CD4-positive, alpha-beta T cell (primary cell): ENCODE data around the gene KCND2. TPM values are rescaled to one million over a fixed set of nuclear protein-coding genes. Genes with fewer than 3 reads are reported as not detected.

Experiments used
- ATAC-seq: fragments of 200-7000 bp; cut with Tn5 transposase; one replicate; pipeline ENCODE4 v1.10.0; 2022; ENCODE audit warnings: mild to moderate bottlenecking; ENCODE audit not compliant: poor library complexity
- CTCF ChIA-PET: fragments of 350-600 bp; sonication (Branson Sonifier 250); formaldehyde crosslinking; loops from one replicate; lab custom pipeline; 2021; ENCODE audit warnings: antibody characterized with exemption, inconsistent platforms; lab: Charles Lee
- POLR2A ChIA-PET: fragments of 350-600 bp; sonication (Branson Sonifier 250); formaldehyde crosslinking; loops from one replicate; lab custom pipeline; 2021; ENCODE audit warnings: antibody characterized with exemption, inconsistent platforms; lab: Charles Lee
- DNase-seq, 14 experiments: peaks; one replicate each; pipeline ENCODE4 v3.0.0-alpha.2; 2013 to 2020; ENCODE audit warnings: mixed read lengths in 2 of 14
- H3K27ac ChIP-seq, 2 donors: one replicate each; pipeline versions ENCODE4 v1.5.1 to v1.7.0; 2013; ENCODE audit warnings: low read length in 2 of 2, low read depth in 1 of 2, mild to moderate bottlenecking in 1 of 2
- H3K27me3 ChIP-seq, 2 experiments: 1 replicate in 1 of 2; 2 replicates in 1 of 2; pipeline versions ENCODE4 v1.6.1 to v1.7.0; 2013; ENCODE audit warnings: low read length in 2 of 2, control low read depth in 1 of 2, mild to moderate bottlenecking in 1 of 2, moderate library complexity in 1 of 2; ENCODE audit not compliant: insufficient read depth in 2 of 2, control insufficient read depth in 1 of 2
- H3K36me3 ChIP-seq: one replicate; pipeline ENCODE4 v1.6.1; 2013; ENCODE audit warnings: low read length, control low read depth; ENCODE audit not compliant: insufficient read depth
- H3K4me1 ChIP-seq: one replicate; pipeline ENCODE4 v1.6.1; 2013; ENCODE audit warnings: low read length, control low read depth; ENCODE audit not compliant: insufficient read depth
- H3K4me3 ChIP-seq: one replicate; pipeline ENCODE4 v1.5.1; 2013; ENCODE audit warnings: mild to moderate bottlenecking, low read length, moderate library complexity
- H3K9me3 ChIP-seq, 2 experiments: 1 replicate in 1 of 2; 2 replicates in 1 of 2; pipeline versions ENCODE4 v1.6.1 to v1.7.0; 2013; ENCODE audit warnings: low read length in 2 of 2, mild to moderate bottlenecking in 2 of 2, control low read depth in 1 of 2, moderate library complexity in 1 of 2; ENCODE audit not compliant: control insufficient read depth in 1 of 2, insufficient read depth in 1 of 2
- H3K27ac Mint-ChIP-seq: one replicate; pipeline ENCODE4 v1.8.0; 2020; ENCODE audit warnings: mixed read lengths
- H3K27me3 Mint-ChIP-seq: one replicate; pipeline ENCODE4 v1.8.0; 2021; ENCODE audit warnings: mixed read lengths
- H3K36me3 Mint-ChIP-seq: one replicate; pipeline ENCODE4 v1.8.0; 2021; ENCODE audit warnings: low read depth, mixed read lengths
- H3K4me1 Mint-ChIP-seq: one replicate; pipeline ENCODE4 v1.8.0; 2021; ENCODE audit warnings: low read depth, mixed read lengths
- H3K4me3 Mint-ChIP-seq: one replicate; pipeline ENCODE4 v1.8.0; 2020; ENCODE audit warnings: mild to moderate bottlenecking, mixed read lengths
- H3K9me3 Mint-ChIP-seq: one replicate; pipeline ENCODE4 v1.8.0; 2020; ENCODE audit warnings: mixed read lengths
- intact Hi-C, 2 experiments: fragments of 100-400 bp; cut with DNase I in 1 of 2; cut with micrococcal nuclease in 1 of 2; formaldehyde crosslinking; loops; one replicate each; pipeline versions ENCODE4 v1.15.1 to v1.9.0; 2023 to 2025; cut with DNase I, micrococcal nuclease
- total RNA-seq, 174 experiments: library from RNA in 2 of 174; stranded (reverse) in 2 of 174; gene quantifications; one replicate each; pipeline ENCODE4 v1.2.3 and lab custom pipeline; 2021 to 2026
- TF ChIP-seq, protein P1 (sequence below): fragments of 200-600 bp; IDR thresholded peaks from one replicate; pipeline ENCODE4 v1.8.0; 2022; ENCODE audit warnings: antibody characterized with exemption, mild to moderate bottlenecking

The KCND2 gene
- total RNA-seq, 2 experiments from 2014 or later, result not detected

DNA sequence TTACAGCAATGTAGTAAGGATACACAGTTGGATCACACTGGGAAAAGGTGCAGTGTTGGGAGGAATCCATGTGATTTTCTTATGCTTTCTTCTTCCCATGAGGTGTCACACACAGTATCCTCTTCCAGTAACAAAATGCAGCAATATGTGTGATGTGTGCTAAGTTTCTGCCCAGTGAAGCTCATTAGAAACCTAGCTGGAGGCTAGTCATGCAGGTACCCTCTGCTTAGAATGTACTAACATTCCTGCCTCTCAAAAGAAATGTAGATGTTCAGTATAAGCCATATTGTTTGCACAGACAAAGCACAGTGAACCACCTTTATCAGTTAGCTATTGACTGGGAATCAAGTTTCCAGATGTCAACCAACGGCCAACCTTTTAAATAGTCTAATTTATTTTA is 12.9 kb upstream of the KCND2 start:
- Histone ChIP-seq H3K9me3 (peaks cover 5 to 8% of the 10 kb centered on the region in 2 experiments), H3K27me3 (no peaks in the 10 kb centered on the region), H3K27ac (no peak overlapping the region), H3K4me3 (no peak overlapping the region), H3K4me1 (no peaks in the 10 kb centered on the region), H3K36me3 (no peaks in the 10 kb centered on the region)
- H3K9me3 Mint-ChIP-seq, result peaks cover 18% of the 10 kb centered on the region
- no peaks in the 10 kb centered on the region for H3K27me3 Mint-ChIP-seq
- ATAC-seq (no peak), DNase-seq (no peak)
- intact Hi-C loops, result no loop called here
- no peak overlapping the region for H3K4me3 Mint-ChIP-seq
- no peaks in the 10 kb centered on the region for H3K36me3 Mint-ChIP-seq
- H3K4me1 Mint-ChIP-seq, result no peaks in the 10 kb centered on the region
- H3K27ac Mint-ChIP-seq, result no peak overlapping the region
- TF ChIP-seq, protein P1, sequence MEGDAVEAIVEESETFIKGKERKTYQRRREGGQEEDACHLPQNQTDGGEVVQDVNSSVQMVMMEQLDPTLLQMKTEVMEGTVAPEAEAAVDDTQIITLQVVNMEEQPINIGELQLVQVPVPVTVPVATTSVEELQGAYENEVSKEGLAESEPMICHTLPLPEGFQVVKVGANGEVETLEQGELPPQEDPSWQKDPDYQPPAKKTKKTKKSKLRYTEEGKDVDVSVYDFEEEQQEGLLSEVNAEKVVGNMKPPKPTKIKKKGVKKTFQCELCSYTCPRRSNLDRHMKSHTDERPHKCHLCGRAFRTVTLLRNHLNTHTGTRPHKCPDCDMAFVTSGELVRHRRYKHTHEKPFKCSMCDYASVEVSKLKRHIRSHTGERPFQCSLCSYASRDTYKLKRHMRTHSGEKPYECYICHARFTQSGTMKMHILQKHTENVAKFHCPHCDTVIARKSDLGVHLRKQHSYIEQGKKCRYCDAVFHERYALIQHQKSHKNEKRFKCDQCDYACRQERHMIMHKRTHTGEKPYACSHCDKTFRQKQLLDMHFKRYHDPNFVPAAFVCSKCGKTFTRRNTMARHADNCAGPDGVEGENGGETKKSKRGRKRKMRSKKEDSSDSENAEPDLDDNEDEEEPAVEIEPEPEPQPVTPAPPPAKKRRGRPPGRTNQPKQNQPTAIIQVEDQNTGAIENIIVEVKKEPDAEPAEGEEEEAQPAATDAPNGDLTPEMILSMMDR, result no peak
- ChIA-PET CTCF (no interaction called here), POLR2A (no interaction called here)

DNA sequence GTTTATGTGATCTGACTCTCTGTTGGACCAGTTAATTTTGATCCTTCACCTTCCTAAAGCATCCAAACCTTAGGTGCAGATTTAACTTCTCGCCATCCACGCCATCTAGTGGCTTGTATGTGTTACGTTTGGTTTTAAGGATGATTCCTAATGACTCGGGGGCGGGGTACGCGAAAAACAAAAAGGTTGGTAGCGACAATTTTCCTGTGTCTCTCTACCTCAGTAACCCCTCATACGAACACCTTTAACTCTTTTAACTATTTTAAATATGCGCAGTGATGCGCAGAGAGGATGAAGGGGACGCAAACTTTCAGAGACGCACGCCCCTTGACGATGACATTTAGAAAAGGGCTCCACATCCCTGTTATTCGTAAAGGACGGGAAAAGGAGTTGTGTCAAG is 714 bp upstream of the KCND2 start:
- Histone ChIP-seq H3K27ac (no peak overlapping the region), H3K4me3 (no peak overlapping the region), H3K9me3 (peaks cover 0 to 27% of the 10 kb centered on the region in 2 experiments), H3K4me1 (no peaks in the 10 kb centered on the region), H3K36me3 (no peaks in the 10 kb centered on the region), H3K27me3 (peaks cover 11 to 16% of the 10 kb centered on the region in 2 experiments)
- TF ChIP-seq, protein P1, result no peak
- intact Hi-C loops, result no loop called here
- ChIA-PET POLR2A (interaction anchor here (0.6 kb wide), 1 partner anchor 1147 kb away, joined by 5 read pairs; no protein-coding TSS in a partner anchor), CTCF (no interaction called here)
- no peaks in the 10 kb centered on the region for H3K36me3 Mint-ChIP-seq
- ATAC-seq (no peak), DNase-seq (no peak)
- H3K4me1 Mint-ChIP-seq, result no peaks in the 10 kb centered on the region
- no peak overlapping the region for H3K27ac Mint-ChIP-seq
- no peaks in the 10 kb centered on the region for H3K9me3 Mint-ChIP-seq
- no peak overlapping the region for H3K4me3 Mint-ChIP-seq
- peaks cover 40% of the 10 kb centered on the region for H3K27me3 Mint-ChIP-seq

- Mint-ChIP-seq H3K9me3 (no peaks in the 10 kb centered on the region), H3K4me1 (no peaks in the 10 kb centered on the region), H3K4me3 (no peak overlapping the region), H3K27me3 (peaks cover 40% of the 10 kb centered on the region), H3K36me3 (no peaks in the 10 kb centered on the region), H3K27ac (no peak overlapping the region)
- no peak for DNase-seq
- H3K27me3 ChIP-seq, result peaks cover 11 to 16% of the 10 kb centered on the region in 2 experiments
- ChIA-PET POLR2A (no interaction called here), CTCF (no interaction called here)
- peaks cover 0 to 27% of the 10 kb centered on the region in 2 experiments for H3K9me3 ChIP-seq
- H3K36me3 ChIP-seq, result no peaks in the 10 kb centered on the region
- no peak overlapping the region for H3K4me3 ChIP-seq
- TF ChIP-seq, protein P1, result no peak
- no peaks in the 10 kb centered on the region for H3K4me1 ChIP-seq
- ATAC-seq, result no peak
- intact Hi-C loops, result no loop called here
- no peak overlapping the region for H3K27ac ChIP-seq
These were observed 551 bp downstream of the KCND2 start for GRCh38 chr7:120273476-120273975.
